Measurements from ENCODE around the gene IFNK. TPM values are rescaled to one million over a fixed set of nuclear protein-coding genes. Genes with fewer than 3 reads are reported as not detected.

IFNK gene
- total RNA-seq, 1 experiment from 2014 or later: not detected

- H2AFZ ChIP-seq: peak overlapping the region; percentile 75
- H3K36me3 ChIP-seq (ENCODE audit: low read depth): no peaks in the 10 kb centered on the region
- H3K27ac ChIP-seq: no peak overlapping the region
- peak in 1 of 2 experiments; percentile 28 for DNase-seq
- no peaks in the 10 kb centered on the region for H3K9me3 ChIP-seq (ENCODE audit: insufficient read depth, low read depth)
- intact Hi-C loops (cut with micrococcal nuclease; ENCODE audit: unreplicated experiment): loop anchor here (1.0 to 2.0 kb wide), 3 partner anchors 102 to 196 kb away; no protein-coding TSS in a partner anchor
- CTCF ChIA-PET: interaction anchor here (0.6 to 1.5 kb wide), 2 partner anchors 196 to 425 kb away, joined by 4 to 9 read pairs; no protein-coding TSS in a partner anchor
- 0 out of 2 replicates have a peak, but pooled peaks cover 3% of the 10 kb centered on the region for H3K27me3 ChIP-seq (ENCODE audit: insufficient read depth, low read depth)
- no peaks in the 10 kb centered on the region for H3F3A ChIP-seq (ENCODE audit: insufficient read depth, low read depth)
- peak overlapping the region; percentile 83 for H3K4me2 ChIP-seq
- POLR2A ChIA-PET (ENCODE audit: unreplicated experiment): interaction anchor here (0.6 kb wide), 1 partner anchor 18 kb away, joined by 6 read pairs; no protein-coding TSS in a partner anchor
- TF ChIP-seq CTCF (conservative IDR thresholded peaks at IDR 0.05): no peak
- peak overlapping the region; percentile 75 for H3K4me3 ChIP-seq
- no peaks in the 10 kb centered on the region for H3K4me1 ChIP-seq (replicated peaks; ENCODE audit: insufficient read depth)
- H4K20me1 ChIP-seq (ENCODE audit: insufficient read depth): no peaks in the 10 kb centered on the region
- no peaks in the 10 kb centered on the region for H3K79me2 ChIP-seq (ENCODE audit: low read depth)
- TSS peak; percentile 59 for BruUV-seq (replicated peaks)
- no peaks in the 10 kb centered on the region for H3K9me2 ChIP-seq (ENCODE audit: insufficient read depth)
Measured at GRCh38 chr9:27528886-27529315, 4.8 kb downstream of the IFNK start.

- H3K36me3 ChIP-seq (ENCODE audit: low read depth): no peaks in the 10 kb centered on the region
- peak in 1 of 2 experiments; percentile 72 for DNase-seq
- 0 out of 2 replicates have a peak, but pooled peaks cover 3% of the 10 kb centered on the region for H3K27me3 ChIP-seq (ENCODE audit: insufficient read depth, low read depth)
- H3K4me2 ChIP-seq: peak within 1 kb of the TSS; percentile 83
- peak within 1 kb of the TSS; percentile 75 for H3K4me3 ChIP-seq
- BruUV-seq (replicated peaks): no TSS peak
- H3K27ac ChIP-seq: no peak within 1 kb of the TSS
- intact Hi-C loops (cut with micrococcal nuclease; ENCODE audit: unreplicated experiment): loop anchor here (1.0 to 2.0 kb wide), 3 partner anchors 103 to 196 kb away; no protein-coding TSS in a partner anchor
- peak within 1 kb of the TSS; percentile 75 for H2AFZ ChIP-seq
- POLR2A ChIA-PET (ENCODE audit: unreplicated experiment): no interaction called here
- H3K79me2 ChIP-seq (ENCODE audit: low read depth): no peaks in the 10 kb centered on the region
- H4K20me1 ChIP-seq (ENCODE audit: insufficient read depth): no peaks in the 10 kb centered on the region
- TF ChIP-seq EZH2 (IDR thresholded peaks at IDR 0.05; ENCODE audit: low read depth): no peak
- peak; percentile 79 for TF ChIP-seq CTCF (conservative IDR thresholded peaks at IDR 0.05)
- no peaks in the 10 kb centered on the region for H3K9me3 ChIP-seq (ENCODE audit: insufficient read depth, low read depth)
- CTCF ChIA-PET: interaction anchor here (1.5 kb wide), 1 partner anchor 196 kb away, joined by 9 read pairs; no protein-coding TSS in a partner anchor
- H3K9me2 ChIP-seq (ENCODE audit: insufficient read depth): no peaks in the 10 kb centered on the region
- no peaks in the 10 kb centered on the region for H3F3A ChIP-seq (ENCODE audit: insufficient read depth, low read depth)
- 0 out of 2 replicates have a peak, but pooled peaks cover 2% of the 10 kb centered on the region for H3K4me1 ChIP-seq (replicated peaks; ENCODE audit: insufficient read depth)
Measured at GRCh38 chr9:27529316-27530278, 5.5 kb downstream of the IFNK start, which contains the start of gene MOB3B. Gene MOB3B (minus strand): TSS chr9:27529814. CDS start chr9:27455550, 74,264 bp downstream.

GRCh38 chr9:27530915-27531755 is 7.0 kb downstream of the IFNK start:
- POLR2A ChIA-PET (ENCODE audit: unreplicated experiment): no interaction called here
- no peak overlapping the region for H3K27ac ChIP-seq
- TF ChIP-seq EZH2 (IDR thresholded peaks at IDR 0.05; ENCODE audit: low read depth) (no peak), CTCF (conservative IDR thresholded peaks at IDR 0.05) (no peak)

More at GRCh38 chr9:27530915-27531755, 7.0 kb downstream of the IFNK start:
- intact Hi-C loops (cut with micrococcal nuclease; ENCODE audit: unreplicated experiment): no loop called here
- Histone ChIP-seq H3K9me2 (ENCODE audit: insufficient read depth) (no peaks in the 10 kb centered on the region), H3F3A (ENCODE audit: insufficient read depth, low read depth) (no peaks in the 10 kb centered on the region), H3K4me3 (no peak overlapping the region), H3K79me2 (ENCODE audit: low read depth) (no peaks in the 10 kb centered on the region), H3K27me3 (ENCODE audit: insufficient read depth, low read depth) (0 out of 2 replicates have a peak, but pooled peaks cover 3% of the 10 kb centered on the region), H3K9me3 (ENCODE audit: insufficient read depth, low read depth) (no peaks in the 10 kb centered on the region), H4K20me1 (ENCODE audit: insufficient read depth) (no peaks in the 10 kb centered on the region), H2AFZ (no peak overlapping the region), H3K36me3 (ENCODE audit: low read depth) (no peaks in the 10 kb centered on the region), H3K4me1 (replicated peaks; ENCODE audit: insufficient read depth) (0 out of 2 replicates have a peak, but pooled peaks cover 6% of the 10 kb centered on the region), H3K4me2 (no peak overlapping the region)
- CTCF ChIA-PET: no interaction called here
- no peak for DNase-seq
- BruUV-seq (replicated peaks): no TSS peak

Data from PC-9 (cell line).